K562 (cell line): ENCODE measurements around the gene KLHDC7A. TPM values are rescaled to one million over a fixed set of nuclear protein-coding genes. Genes with fewer than 3 reads are reported as not detected.

Source experiments
- ATAC-seq: fragments of 200-7000 bp; cut with Tn5 transposase; 3 replicates; pipeline ENCODE4 v1.9.1; 2020; ENCODE audit warnings: moderate library complexity
- BruUV-seq: library from RNA; stranded (reverse); fragments of 400-500 nt; replicated peaks from 2 replicates; lab custom pipeline; 2021; lab: Mats Ljungman, UMichigan
- CTCF ChIA-PET: fragments of 300-600 bp; formaldehyde crosslinking; extraction: SDS; loops from one replicate; lab custom pipeline; 2021; ENCODE audit warnings: low intra/inter-chr PET ratio; lab: Yijun Ruan, JAX
- POLR2A ChIA-PET: fragments of 300-600, 350-650 bp; sonication (Branson Sonifier 250); formaldehyde crosslinking; extraction: SDS; loops from one replicate; lab custom pipeline; 2021; ENCODE audit warnings: antibody characterized with exemption, inconsistent platforms; lab: Yijun Ruan, JAX
- DNase-seq, 4 experiments: peaks; one replicate each; pipeline versions ENCODE4 v3.0.0 to v3.0.0-alpha.2; 2011 to 2018; ENCODE audit warnings: low spot score in 3 of 4, mixed read lengths in 3 of 4; ENCODE audit errors: extremely low read depth in 1 of 4
- FAIRE-seq: peaks from 2 replicates; lab custom pipeline; 2011; peaks lifted over from hg19 to GRCh38; lab: Jason Lieb, UNC
- H2AFZ ChIP-seq: 2 replicates; pipeline ENCODE4 v1.6.0; 2011; ENCODE audit warnings: low read depth, low read length, control low read depth, inconsistent platforms
- H3K27ac ChIP-seq: fragments of 200-600 bp; 3 replicates; pipeline ENCODE4 v1.8.0; 2011; ENCODE audit warnings: low read depth, mild to moderate bottlenecking, control low read depth, inconsistent platforms, low read length, moderate library complexity, mixed read lengths; ENCODE audit errors: extremely low read depth
- H3K27me3 ChIP-seq, 2 experiments: fragments of 300-600 bp in 1 of 2; 2 replicates in 1 of 2; 3 replicates in 1 of 2; pipeline versions ENCODE4 v1.6.0 to v1.8.0; 2011; ENCODE audit warnings: inconsistent platforms in 2 of 2, low read length in 2 of 2, mild to moderate bottlenecking in 1 of 2, mixed read lengths in 1 of 2, moderate library complexity in 1 of 2; ENCODE audit not compliant: control insufficient read depth in 2 of 2, insufficient read depth in 2 of 2
- H3K36me3 ChIP-seq: fragments of 300-600 bp; 3 replicates; pipeline ENCODE4 v1.8.0; 2011; ENCODE audit warnings: mild to moderate bottlenecking, low read length, inconsistent platforms; ENCODE audit not compliant: control insufficient read depth, insufficient read depth
- H3K4me1 ChIP-seq, 2 experiments: fragments of 200-600 bp in 1 of 2; replicated peaks in 1 of 2; 2 replicates in 1 of 2; 3 replicates in 1 of 2; pipeline versions ENCODE4 v1.5.1 to v1.8.0; 2011; ENCODE audit warnings: inconsistent platforms in 2 of 2, low read length in 2 of 2, mild to moderate bottlenecking in 1 of 2, mixed read lengths in 1 of 2, moderate library complexity in 1 of 2; ENCODE audit not compliant: control insufficient read depth in 2 of 2, insufficient read depth in 2 of 2
- H3K4me2 ChIP-seq: 2 replicates; pipeline ENCODE4 v1.6.1; 2011; ENCODE audit warnings: low read length, control low read depth, inconsistent platforms, mixed read lengths; ENCODE audit not compliant: insufficient read depth
- H3K4me3 ChIP-seq: fragments of 200-600 bp; sonication (generic), shearing (Covaris generic); 2 replicates; pipeline ENCODE4 v1.5.1; 2016; ENCODE audit warnings: control low read depth, inconsistent platforms
- H3K79me2 ChIP-seq: fragments of 200-600 bp; 3 replicates; pipeline ENCODE4 v1.8.0; 2011; ENCODE audit warnings: low read length, inconsistent platforms; ENCODE audit not compliant: control insufficient read depth, insufficient read depth
- H3K9ac ChIP-seq, 2 experiments: 2 replicates each; pipeline versions ENCODE4 v1.6.0 to v1.6.1; 2011; ENCODE audit warnings: low read depth in 2 of 2, low read length in 2 of 2, control low read depth in 1 of 2, inconsistent platforms in 1 of 2, mild to moderate bottlenecking in 1 of 2, mixed read lengths in 1 of 2; ENCODE audit not compliant: insufficient read depth in 1 of 2
- H3K9me1 ChIP-seq: one replicate; pipeline ENCODE4 v1.6.0; 2011; ENCODE audit warnings: inconsistent platforms, mild to moderate bottlenecking, low read length, moderate library complexity; ENCODE audit not compliant: control insufficient read depth, insufficient read depth
- H3K9me3 ChIP-seq: replicated peaks from 2 replicates; pipeline ENCODE4 v1.5.1; 2011; ENCODE audit warnings: low read depth, low read length, inconsistent platforms; ENCODE audit not compliant: control insufficient read depth, insufficient read depth
- H4K20me1 ChIP-seq: replicated peaks from 2 replicates; pipeline ENCODE4 v1.6.1; 2011; ENCODE audit warnings: low read length, inconsistent platforms, mixed read lengths; ENCODE audit not compliant: control insufficient read depth, insufficient read depth
- ESRRA ChIP-seq: fragments of 450-650 bp; IDR thresholded peaks from 2 replicates; pipeline ENCODE4 v1.6.1; 2014; ENCODE audit warnings: low read depth, mild to moderate bottlenecking, moderate library complexity, borderline replicate concordance
- KAT8 ChIP-seq: fragments of 450-650 bp; IDR thresholded peaks from 2 replicates; pipeline ENCODE4 v1.6.1; 2016; ENCODE audit warnings: low read depth, mild to moderate bottlenecking
- NFYB ChIP-seq: IDR thresholded peaks from 2 replicates; pipeline ENCODE4 v1.6.1; 2011; ENCODE audit warnings: mild to moderate bottlenecking, moderate library complexity; ENCODE audit not compliant: insufficient read length; ENCODE audit errors: extremely low read depth
- RBM25 ChIP-seq: fragments of 200-400 bp; formaldehyde crosslinking; IDR thresholded peaks from 2 replicates; pipeline ENCODE4 v1.6.1; 2018; ENCODE audit warnings: low read length, low read depth, moderate library complexity; ENCODE audit not compliant: severe bottlenecking
- SNRNP70 ChIP-seq: fragments of 200-400 bp; formaldehyde crosslinking; optimal IDR thresholded peaks from 2 replicates; pipeline ENCODE3; 2017; ENCODE audit warnings: low read depth, low read length
- SOX6 ChIP-seq: fragments of 450-650 bp; IDR thresholded peaks from 2 replicates; pipeline ENCODE4 v1.6.1; 2014; ENCODE audit warnings: mild to moderate bottlenecking
- TEAD4 ChIP-seq, 2 experiments: sonication (generic) in 1 of 2; formaldehyde crosslinking in 1 of 2; IDR thresholded peaks; 2 replicates each; pipeline versions ENCODE4 v1.6.1 to v1.8.0; 2012 to 2022; ENCODE audit warnings: borderline replicate concordance in 1 of 2, inconsistent platforms in 1 of 2, low read length in 1 of 2, mild to moderate bottlenecking in 1 of 2, missing genetic modification reagents in 1 of 2
- ZNF311 ChIP-seq: fragments of 250-450 bp; sonication (Bioruptor Pico); IDR thresholded peaks from 2 replicates; pipeline ENCODE4 v1.4.0; 2020; ENCODE audit warnings: mild to moderate bottlenecking, moderate library complexity
- WGBS: fragments of 100-300 bp; shearing (Covaris generic); methylation state at CpG from one replicate; pipeline ENCODE4 v1.1.6; 2016; ENCODE audit warnings: low coverage, mixed read lengths; ENCODE audit not compliant: insufficient coverage; ENCODE audit errors: missing lambda C conversion rate; 5-methylcytosine and 5-hydroxymethylcytosine counted together
- in situ Hi-C: fragments of 300-500 bp; cut with MboI; formaldehyde crosslinking; loops from 4 replicates; pipeline ENCODE4 v1.15.0; 2018; ENCODE audit warnings: inconsistent platforms, mixed read lengths
- intact Hi-C: fragments of 100-400 bp; cut with micrococcal nuclease; formaldehyde crosslinking; loops from 2 replicates; pipeline ENCODE4 v1.14.2; 2022
- polyA plus RNA-seq, 8 experiments: library from polyadenylated mRNA; depleted of rRNA in 4 of 8; stranded (reverse) in 5 of 8; unstranded in 3 of 8; fragments of >200 nt; fragmentation: Nextera tagmentation in 2 of 8; fragmentation: Illumina TruSeq in 1 of 8; extraction: Ambion mirVana in 2 of 8; extraction: Trizol in 1 of 8; gene quantifications; 2 replicates each; pipeline versions ENCODE4 v1.2.1 to v1.2.3, GENCODE V29; 2011 to 2014; ENCODE audit warnings: inconsistent platforms in 1 of 8, missing spikeins in 1 of 8
- total RNA-seq, 7 experiments: library from RNA; depleted of rRNA in 6 of 7; stranded (reverse); fragments of >200 nt in 6 of 7; fragmentation: Illumina TruSeq in 2 of 7; extraction: Trizol in 2 of 7; gene quantifications; 2 replicates each; pipeline versions ENCODE4 v1.2.1 to v1.2.3, GENCODE V29; 2011 to 2021; ENCODE audit warnings: low replicate concordance in 1 of 7

KLHDC7A gene
- total and polyA plus RNA-seq, 9 of the 15 experiments (the other 6 are each of a cell fraction or from before 2014, with no cell fraction given): 0.01 to 0.02 (median 0.01) TPM; not detected in 6

- Histone ChIP-seq H3K27ac (no peak overlapping the region), H3K27me3 (peaks cover 0 to 24% of the 10 kb centered on the region in 2 experiments; a peak in 2 of 5 replicates), H3K9me1 (no peaks in the 10 kb centered on the region), H3K4me2 (no peak overlapping the region), H3K9ac (no peak overlapping the region), H3K36me3 (no peaks in the 10 kb centered on the region), H3K4me3 (no peak overlapping the region), H3K4me1 (peaks cover 0 to 6% of the 10 kb centered on the region in 2 experiments; a peak in 2 of 5 replicates), H3K79me2 (no peaks in the 10 kb centered on the region), H2AFZ (no peak overlapping the region), H4K20me1 (peaks cover 6% of the 10 kb centered on the region; the same call in 1 of the 2 replicates), H3K9me3 (no peaks in the 10 kb centered on the region)
- no peak for DNase-seq
- ATAC-seq: no peak
- intact Hi-C loops (no loop called here), in situ Hi-C loops (no loop called here)
- CTCF ChIA-PET: no interaction called here
- 12% methylated on average over 11 of the region's 11 CpGs for WGBS
- POLR2A ChIA-PET: no interaction called here
- no TSS peak for BruUV-seq
- no peak for FAIRE-seq
- TF ChIP-seq KAT8 (no peak), SNRNP70 (no peak), RBM25 (peak; percentile 46), ESRRA (peak; percentile 72; the same call in 1 of the 2 replicates), ZNF311 (CRISPR knock-in tag) (no peak), TEAD4 (IDR thresholded peaks at IDR 0.05; ENCODE audit: low read length) (no peak), TEAD4 (CRISPR knock-in tag; IDR thresholded peaks at IDR 0.05; ENCODE audit: borderline replicate concordance) (no peak), NFYB (no peak), SOX6 (no peak)
Measured at GRCh38 chr1:18473195-18473815, 7.4 kb upstream of the KLHDC7A start.
